T-helper 1 cell treated with Interleukin-12 subunit alpha and Interleukin-12 subunit beta and Interleukin-4 antibody, amounts not matched to agents 30 μg/mL and 1 μg/mL, for 36 hours (primary cell): ENCODE data around the gene ARHGAP33.

Experiments used
- H3K27ac Mint-ChIP-seq: one replicate; pipeline ENCODE4 v1.8.0; 2021; ENCODE audit warnings: mild to moderate bottlenecking, mixed read lengths
- H3K27me3 Mint-ChIP-seq: one replicate; pipeline ENCODE4 v1.8.0; 2021; ENCODE audit warnings: low read depth, mixed read lengths
- H3K36me3 Mint-ChIP-seq: one replicate; pipeline ENCODE4 v1.8.0; 2021; ENCODE audit warnings: low read depth, mixed read lengths
- H3K4me1 Mint-ChIP-seq: one replicate; pipeline ENCODE4 v1.8.0; 2021; ENCODE audit warnings: low read depth, mixed read lengths
- H3K4me3 Mint-ChIP-seq: one replicate; pipeline ENCODE4 v1.8.0; 2021; ENCODE audit warnings: mild to moderate bottlenecking, moderate library complexity, mixed read lengths
- H3K9me3 Mint-ChIP-seq: one replicate; pipeline ENCODE4 v1.8.0; 2021; ENCODE audit warnings: mixed read lengths

The ARHGAP33 gene

GRCh38 chr19:35805526-35806102 lies 30.2 kb downstream of the ARHGAP33 start:
- no peaks in the 10 kb centered on the region for H3K9me3 Mint-ChIP-seq
- H3K27me3 Mint-ChIP-seq = peaks cover 6% of the 10 kb centered on the region
- H3K36me3 Mint-ChIP-seq = no peaks in the 10 kb centered on the region
- H3K4me1 Mint-ChIP-seq = peaks cover 6% of the 10 kb centered on the region
- H3K27ac Mint-ChIP-seq = no peak overlapping the region
- H3K4me3 Mint-ChIP-seq = no peak overlapping the region

- Mint-ChIP-seq H3K4me1 (peaks cover 6% of the 10 kb centered on the region), H3K9me3 (no peaks in the 10 kb centered on the region), H3K27me3 (peaks cover 6% of the 10 kb centered on the region), H3K27ac (no peak overlapping the region), H3K36me3 (no peaks in the 10 kb centered on the region), H3K4me3 (no peak overlapping the region)
Observed at GRCh38 chr19:35806597-35806996, 31.2 kb downstream of the ARHGAP33 start.

GRCh38 chr19:35807633-35808032 lies 32.3 kb downstream of the ARHGAP33 start:
- H3K4me3 Mint-ChIP-seq = no peak overlapping the region
- peaks cover 6% of the 10 kb centered on the region for H3K4me1 Mint-ChIP-seq
- H3K27ac Mint-ChIP-seq = no peak overlapping the region
- peaks cover 6% of the 10 kb centered on the region for H3K27me3 Mint-ChIP-seq
- no peaks in the 10 kb centered on the region for H3K36me3 Mint-ChIP-seq
- no peaks in the 10 kb centered on the region for H3K9me3 Mint-ChIP-seq

- Mint-ChIP-seq H3K4me1 (no peaks in the 10 kb centered on the region), H3K4me3 (no peak overlapping the region), H3K27me3 (peaks cover 9% of the 10 kb centered on the region), H3K9me3 (no peaks in the 10 kb centered on the region), H3K36me3 (no peaks in the 10 kb centered on the region), H3K27ac (no peak overlapping the region)
Observed at GRCh38 chr19:35811317-35812219, 36.2 kb downstream of the ARHGAP33 start.

GRCh38 chr19:35812220-35813042 lies 37.1 kb downstream of the ARHGAP33 start, which contains the start of gene PRODH2:
TSS of gene PRODH2 (minus strand) at chr19:35812845. CDS start at chr19:35812805, 40 bp downstream.
- H3K9me3 Mint-ChIP-seq = no peaks in the 10 kb centered on the region
- H3K27me3 Mint-ChIP-seq = peaks cover 10% of the 10 kb centered on the region
- H3K36me3 Mint-ChIP-seq = no peaks in the 10 kb centered on the region
- no peaks in the 10 kb centered on the region for H3K4me1 Mint-ChIP-seq
- H3K27ac Mint-ChIP-seq = no peak within 1 kb of the TSS
- no peak within 1 kb of the TSS for H3K4me3 Mint-ChIP-seq

- Mint-ChIP-seq H3K4me3 (no peak overlapping the region), H3K9me3 (no peaks in the 10 kb centered on the region), H3K4me1 (no peaks in the 10 kb centered on the region), H3K27ac (no peak overlapping the region), H3K27me3 (peaks cover 10% of the 10 kb centered on the region), H3K36me3 (no peaks in the 10 kb centered on the region)
Observed at GRCh38 chr19:35813043-35813890, 37.9 kb downstream of the ARHGAP33 start.

GRCh38 chr19:35816262-35816661 lies 40.9 kb downstream of the ARHGAP33 start:
- peaks cover 2% of the 10 kb centered on the region for H3K4me1 Mint-ChIP-seq
- no peaks in the 10 kb centered on the region for H3K9me3 Mint-ChIP-seq
- H3K27me3 Mint-ChIP-seq = peaks cover 8% of the 10 kb centered on the region
- no peak overlapping the region for H3K27ac Mint-ChIP-seq
- no peak overlapping the region for H3K4me3 Mint-ChIP-seq
- H3K36me3 Mint-ChIP-seq = no peaks in the 10 kb centered on the region

GRCh38 chr19:35816846-35817245 lies 41.5 kb downstream of the ARHGAP33 start:
- Mint-ChIP-seq H3K27ac (no peak overlapping the region), H3K4me1 (peaks cover 2% of the 10 kb centered on the region), H3K36me3 (no peaks in the 10 kb centered on the region), H3K27me3 (peaks cover 8% of the 10 kb centered on the region), H3K9me3 (no peaks in the 10 kb centered on the region), H3K4me3 (no peak overlapping the region)

GRCh38 chr19:35818445-35818844 lies 43.1 kb downstream of the ARHGAP33 start:
- Mint-ChIP-seq H3K9me3 (no peaks in the 10 kb centered on the region), H3K27ac (no peak overlapping the region), H3K4me1 (peaks cover 2% of the 10 kb centered on the region), H3K27me3 (peaks cover 8% of the 10 kb centered on the region), H3K36me3 (no peaks in the 10 kb centered on the region), H3K4me3 (no peak overlapping the region)

GRCh38 chr19:35822579-35822978 lies 47.2 kb downstream of the ARHGAP33 start:
- Mint-ChIP-seq H3K9me3 (no peaks in the 10 kb centered on the region), H3K4me3 (no peak overlapping the region), H3K27ac (no peak overlapping the region), H3K36me3 (no peaks in the 10 kb centered on the region), H3K4me1 (peaks cover 2% of the 10 kb centered on the region), H3K27me3 (peaks cover 8% of the 10 kb centered on the region)

GRCh38 chr19:35824150-35824549 lies 48.8 kb downstream of the ARHGAP33 start:
- Mint-ChIP-seq H3K9me3 (no peaks in the 10 kb centered on the region), H3K27ac (no peak overlapping the region), H3K4me3 (no peak overlapping the region), H3K36me3 (no peaks in the 10 kb centered on the region), H3K27me3 (peaks cover 8% of the 10 kb centered on the region), H3K4me1 (peaks cover 4% of the 10 kb centered on the region)

- no peak overlapping the region for H3K4me3 Mint-ChIP-seq
- H3K36me3 Mint-ChIP-seq = no peaks in the 10 kb centered on the region
- peaks cover 2% of the 10 kb centered on the region for H3K4me1 Mint-ChIP-seq
- H3K9me3 Mint-ChIP-seq = no peaks in the 10 kb centered on the region
- H3K27ac Mint-ChIP-seq = no peak overlapping the region
- peaks cover 8% of the 10 kb centered on the region for H3K27me3 Mint-ChIP-seq
Observed at GRCh38 chr19:35828692-35829301, 53.4 kb downstream of the ARHGAP33 start.

GRCh38 chr19:35830986-35831385 lies 55.6 kb downstream of the ARHGAP33 start:
- H3K9me3 Mint-ChIP-seq = no peaks in the 10 kb centered on the region
- H3K4me1 Mint-ChIP-seq = peaks cover 2% of the 10 kb centered on the region
- no peak overlapping the region for H3K27ac Mint-ChIP-seq
- peaks cover 8% of the 10 kb centered on the region for H3K27me3 Mint-ChIP-seq
- H3K36me3 Mint-ChIP-seq = no peaks in the 10 kb centered on the region
- H3K4me3 Mint-ChIP-seq = no peak overlapping the region
